ENCODE results near the gene NEK10.

DNA sequence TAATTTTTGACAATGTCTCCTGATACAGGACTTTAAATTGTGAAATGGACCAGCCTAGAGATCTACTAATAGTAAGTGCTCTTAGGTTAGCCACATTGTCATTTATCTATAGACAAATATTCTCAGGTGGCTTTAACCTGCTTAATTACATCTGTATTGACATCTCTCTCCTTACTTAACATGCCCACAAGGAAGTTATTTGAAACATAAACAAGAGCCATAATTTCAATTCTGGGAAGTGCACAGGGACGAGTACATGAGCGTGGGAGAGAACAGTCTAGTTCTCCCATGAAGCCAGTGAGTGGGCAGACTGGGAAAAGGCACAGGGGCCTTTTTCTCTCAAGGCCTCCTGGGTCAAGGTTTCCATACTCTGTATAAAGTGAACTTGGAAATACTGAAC lies 54.2 kb downstream of the NEK10 start:
- TF ChIP-seq POLR2A (IDR thresholded peaks at IDR 0.05) (no peak), CTCF (IDR thresholded peaks at IDR 0.05) (no peak)

All from adrenal gland (tissue), 5 donors.